GM19372 (cell line): Measurements from ENCODE around the gene SLC2A6.
A peak's percentile ranks its signal among the peaks of the same experiment; 100 is the strongest.

ENCODE experiments used
- ATAC-seq: cut with Tn5 transposase; IDR thresholded peaks from one replicate; pipeline ENCODE4 v1.9.1; 2021; ENCODE audit warnings: mild to moderate bottlenecking, low read depth, moderate library complexity; ENCODE audit not compliant: unreplicated experiment

SLC2A6 gene

DNA sequence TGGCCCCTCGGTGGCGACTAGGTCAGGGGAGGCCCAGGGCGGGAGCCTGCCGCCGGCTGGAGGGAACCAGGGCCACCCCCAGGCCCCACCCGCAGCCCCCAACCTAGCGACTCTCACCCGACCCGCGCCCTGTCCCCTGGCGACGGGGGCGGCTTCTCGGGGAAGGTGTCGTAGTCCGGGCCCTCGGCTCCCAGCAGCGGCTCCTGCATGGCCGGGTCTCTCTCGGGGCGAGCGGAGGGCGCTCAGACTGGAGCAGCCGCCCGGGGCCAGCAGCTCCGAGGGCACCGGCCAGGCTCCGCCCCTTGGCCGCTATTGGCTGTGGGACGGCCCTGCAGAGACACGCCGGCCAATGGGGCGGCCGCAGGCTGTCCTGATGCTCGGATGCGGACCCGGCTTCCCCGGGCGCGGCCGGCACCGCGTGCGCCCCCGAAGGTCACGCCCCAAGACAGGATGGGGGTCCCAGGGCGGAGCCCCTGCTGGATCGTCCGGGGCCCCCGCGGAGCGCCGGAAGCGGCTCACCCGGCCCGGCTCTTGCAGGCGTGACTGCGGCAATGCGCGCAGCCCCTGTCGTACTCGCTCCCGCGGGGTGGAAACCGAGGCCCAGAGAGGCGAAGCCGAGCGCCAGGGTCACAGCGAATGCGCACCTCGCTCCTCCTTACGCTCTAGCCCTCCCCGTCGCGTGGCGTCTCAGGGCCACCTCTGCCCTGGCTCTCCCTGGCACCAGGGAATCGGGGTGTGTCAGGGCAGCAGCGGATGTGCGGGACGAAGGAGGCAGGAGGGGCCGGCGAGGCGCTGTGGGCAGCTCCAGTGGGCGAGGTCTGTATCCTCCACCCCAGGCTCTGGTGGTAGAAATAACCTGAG lies at the start of gene SLC2A6:
Gene SLC2A6, minus strand, starts transcription at position 249 of the 861 bp plus-strand sequence. Its CDS starts 40 bp downstream, at position 209.
- peak; percentile 87 for ATAC-seq

- ATAC-seq: no peak
Observed at GRCh38 chr9:133528001-133528875, 49.3 kb upstream of the SLC2A6 start.

- no peak for ATAC-seq
Observed at GRCh38 chr9:133527444-133527920, 48.6 kb upstream of the SLC2A6 start.

- no peak for ATAC-seq
Observed at GRCh38 chr9:133526721-133527321, 47.9 kb upstream of the SLC2A6 start.

DNA sequence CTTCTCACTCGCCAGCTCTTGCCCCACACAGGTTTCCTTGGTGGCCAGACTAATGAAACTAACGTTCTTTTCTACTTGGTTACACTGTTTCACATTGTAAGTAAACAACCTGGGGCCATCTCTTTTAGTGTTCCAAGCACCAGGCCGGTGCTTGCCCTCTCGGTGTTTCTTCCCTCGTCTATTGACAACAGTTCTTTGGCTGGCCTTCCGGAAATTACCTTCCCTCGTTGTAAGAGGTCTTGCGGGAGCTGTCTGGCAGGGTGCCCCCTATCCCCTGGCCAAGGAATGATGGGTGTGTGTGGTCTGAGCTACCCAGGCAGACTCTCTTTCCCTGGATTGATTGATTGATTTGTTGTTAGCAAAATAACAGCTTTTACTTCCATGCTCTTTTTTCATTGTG lies 46.8 kb upstream of the SLC2A6 start:
- no peak for ATAC-seq

GRCh38 chr9:133524679-133525228 lies 45.9 kb upstream of the SLC2A6 start, which contains the start of gene MYMK:
TSS of gene MYMK (minus strand) at chr9:133524959. CDS start at chr9:133524844, 115 bp downstream.
- ATAC-seq: no peak

DNA sequence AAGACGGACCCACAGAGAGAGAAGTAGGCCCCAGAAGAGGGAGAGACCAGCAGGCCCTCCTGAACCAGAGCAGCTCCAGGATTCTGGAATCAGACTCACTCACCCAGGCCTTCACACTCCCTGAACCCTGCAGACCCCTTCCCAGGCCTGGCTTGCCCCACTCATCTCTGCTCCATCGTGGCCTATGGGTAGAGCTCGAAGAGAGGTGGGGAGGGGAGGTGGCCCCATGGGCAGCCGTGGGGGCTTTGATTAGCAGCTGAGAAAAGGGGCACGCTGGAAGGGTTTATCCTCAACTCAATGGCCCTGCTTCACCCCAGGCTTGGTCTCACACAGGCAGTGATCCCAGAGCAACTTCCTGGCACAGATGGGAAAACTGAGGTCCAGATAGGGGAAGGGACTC lies 45.2 kb upstream of the SLC2A6 start:
- no peak for ATAC-seq

DNA sequence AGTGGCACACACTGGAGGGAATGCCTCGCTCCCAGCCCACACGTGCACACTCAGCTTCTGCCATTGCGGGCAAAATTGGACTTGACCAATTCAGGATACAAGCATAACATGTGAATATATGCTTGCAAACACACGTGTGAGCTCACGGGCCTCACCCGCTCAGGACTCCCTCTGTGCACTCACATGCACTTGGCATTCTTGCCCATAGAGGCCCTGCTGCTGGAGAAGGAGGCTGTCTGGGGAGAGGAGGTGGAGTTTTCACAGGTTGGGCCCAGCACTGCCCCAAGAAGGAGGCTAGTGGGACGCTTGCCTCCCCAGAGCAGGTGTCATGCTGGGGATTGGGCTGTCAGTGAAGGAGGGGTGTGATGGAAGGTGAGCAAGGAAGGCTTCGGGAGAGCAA lies 44.2 kb upstream of the SLC2A6 start:
- ATAC-seq: no peak

- no peak for ATAC-seq
Observed at GRCh38 chr9:133522073-133522910, 43.4 kb upstream of the SLC2A6 start.

- ATAC-seq: no peak
Observed at GRCh38 chr9:133521122-133522072, 42.5 kb upstream of the SLC2A6 start.

- ATAC-seq: no peak
Observed at GRCh38 chr9:133520121-133520835, 41.4 kb upstream of the SLC2A6 start.

DNA sequence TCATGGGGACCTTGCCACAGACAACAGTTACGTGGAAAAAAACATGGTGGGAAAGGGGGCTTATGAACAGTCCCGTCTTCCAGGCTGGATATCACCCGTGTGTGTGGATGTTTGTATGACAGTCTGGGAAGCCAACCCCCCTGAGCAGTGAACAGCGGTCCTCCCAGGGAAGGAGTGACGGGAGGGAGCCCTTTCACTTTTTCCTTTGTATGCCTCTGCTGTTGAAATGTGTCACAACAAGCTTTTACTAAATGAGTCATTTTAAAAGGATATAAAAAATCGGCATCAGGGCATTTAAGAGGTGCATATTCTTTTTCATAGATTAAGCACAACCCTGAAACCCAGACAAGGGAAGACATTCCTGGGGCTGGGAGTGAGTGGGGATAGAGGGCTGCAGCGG lies 40.8 kb upstream of the SLC2A6 start:
- no peak for ATAC-seq

DNA sequence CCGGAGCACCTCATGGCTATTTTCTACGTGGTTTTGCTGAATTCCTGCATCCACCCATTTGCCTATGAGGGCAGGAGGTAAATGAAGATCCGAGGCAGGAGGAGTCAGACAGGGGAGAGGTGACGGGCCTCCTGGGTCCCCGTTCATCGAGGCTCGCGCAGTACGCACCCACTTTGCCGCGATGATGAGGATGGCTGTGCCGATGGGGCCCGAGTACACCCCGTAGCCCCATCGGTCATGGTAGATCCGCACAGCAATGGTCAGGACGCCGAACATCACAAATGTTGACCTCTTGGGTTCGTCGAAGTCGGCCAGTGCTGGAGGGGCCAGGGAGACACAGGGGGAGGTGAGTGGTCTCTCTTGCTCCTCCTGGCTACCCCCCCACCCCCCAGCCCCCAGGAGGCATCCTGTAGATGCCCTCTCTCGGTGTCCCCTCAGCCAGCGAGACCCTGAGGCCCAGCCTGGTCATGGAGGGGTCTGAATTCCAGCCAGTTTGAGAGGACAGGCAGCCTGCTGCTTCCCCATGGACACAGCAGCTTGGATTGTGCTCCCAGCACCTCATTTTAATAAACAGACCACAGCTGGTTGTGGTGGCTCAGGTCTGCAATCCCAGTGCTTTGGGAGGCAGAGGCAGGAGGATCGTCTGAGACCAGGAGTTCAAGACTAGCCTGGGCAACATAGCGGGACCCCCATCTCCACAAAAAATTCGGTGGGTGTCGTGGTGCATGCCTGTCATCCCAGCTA lies 40.0 kb upstream of the SLC2A6 start:
- no peak for ATAC-seq

DNA sequence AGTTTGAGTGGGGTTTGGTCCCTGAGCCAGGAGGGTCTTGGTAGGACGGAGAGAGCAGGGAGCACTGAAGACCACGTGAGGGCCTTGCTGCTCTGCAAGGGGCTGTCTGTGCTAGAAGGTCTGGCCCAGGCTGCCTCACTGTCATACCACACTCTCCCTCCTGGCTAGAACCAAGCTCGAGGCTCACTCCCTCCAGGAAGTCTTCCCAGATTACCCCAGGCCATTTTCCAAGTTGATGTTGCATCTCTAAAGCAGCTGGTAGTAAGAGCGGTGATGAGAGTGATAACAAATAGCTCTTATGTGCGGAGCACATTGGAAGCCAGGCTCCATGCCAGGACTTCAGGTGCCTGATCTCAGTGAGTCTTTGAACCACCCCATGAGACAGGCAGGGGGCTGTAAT lies 39.3 kb upstream of the SLC2A6 start:
- no peak for ATAC-seq

DNA sequence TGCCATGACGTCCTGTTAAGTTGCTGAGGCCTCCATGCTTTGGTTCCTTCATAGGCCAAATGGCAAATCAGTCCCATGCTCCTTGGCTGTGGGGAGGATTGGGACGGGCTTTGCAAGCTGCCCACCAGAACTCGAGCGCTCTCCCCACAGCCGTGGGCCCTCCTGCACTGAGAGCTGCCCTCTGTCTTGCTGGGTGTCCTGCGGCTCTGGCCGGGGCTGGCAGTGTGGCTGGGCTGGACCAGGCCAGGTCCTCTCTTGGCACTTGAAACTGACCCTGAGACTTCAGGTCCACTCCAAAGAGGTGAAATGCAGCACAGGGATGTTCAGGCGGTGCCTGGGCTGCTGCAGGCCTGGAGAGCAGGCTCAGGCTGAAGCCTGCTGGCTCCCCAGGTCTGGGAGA lies 38.8 kb upstream of the SLC2A6 start:
- ATAC-seq: no peak

DNA sequence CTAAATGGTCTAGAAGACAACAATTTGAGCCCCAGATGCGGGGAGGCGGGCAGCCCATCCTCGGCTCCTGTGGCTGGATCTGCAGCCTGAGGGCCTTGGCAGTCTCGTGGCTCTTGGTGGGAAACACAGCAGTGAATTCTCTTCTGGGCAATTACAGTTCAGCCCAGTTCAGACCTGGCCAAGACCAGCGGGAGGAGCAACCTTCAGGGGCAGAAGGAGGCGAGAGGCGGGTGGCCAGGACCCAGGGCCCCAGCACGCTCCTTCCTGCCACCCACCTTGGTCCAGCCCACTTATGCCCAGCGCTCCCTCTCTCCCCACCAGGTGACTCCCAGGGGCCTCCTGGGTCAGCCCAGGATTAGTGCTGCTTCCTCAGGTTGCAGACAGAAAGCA lies 38.1 kb upstream of the SLC2A6 start:
- no peak for ATAC-seq

GRCh38 chr9:133516256-133516960 lies 37.5 kb upstream of the SLC2A6 start:
- no peak for ATAC-seq
